GM18870 (cell line): ENCODE results near the gene KATNAL1.
"Not testable (repeated sequence)": the region's sequence is repeated elsewhere in the genome, so short reads cannot be mapped to it uniquely, and the experiment has no call there.

Source experiments
- ATAC-seq: cut with Tn5 transposase; IDR thresholded peaks from one replicate; pipeline ENCODE4 v1.9.1; 2021; ENCODE audit warnings: moderate library complexity; ENCODE audit not compliant: unreplicated experiment

The KATNAL1 gene

GRCh38 chr13:30295116-30295515, 12.2 kb downstream of the KATNAL1 start:
- ATAC-seq: no peak

- ATAC-seq: no peak
Observed at GRCh38 chr13:30294004-30294403, 13.3 kb downstream of the KATNAL1 start.

- ATAC-seq: no peak
Observed at GRCh38 chr13:30292325-30292724, 15.0 kb downstream of the KATNAL1 start.

- ATAC-seq: no peak
Observed at GRCh38 chr13:30290812-30291436, 16.4 kb downstream of the KATNAL1 start.

- no peak for ATAC-seq
Observed at GRCh38 chr13:30289533-30289932, 17.8 kb downstream of the KATNAL1 start.

GRCh38 chr13:30286059-30286458, 21.3 kb downstream of the KATNAL1 start:
- not testable (repeated sequence) for ATAC-seq

GRCh38 chr13:30276178-30276577, 31.2 kb downstream of the KATNAL1 start:
- ATAC-seq: no peak

GRCh38 chr13:30274083-30274482, 33.3 kb downstream of the KATNAL1 start:
- ATAC-seq: no peak

GRCh38 chr13:30270035-30270434, 37.3 kb downstream of the KATNAL1 start:
- not testable (repeated sequence) for ATAC-seq

- ATAC-seq: no peak
Observed at GRCh38 chr13:30268673-30269072, 38.7 kb downstream of the KATNAL1 start.

GRCh38 chr13:30266756-30267155, 40.6 kb downstream of the KATNAL1 start:
- ATAC-seq: no peak

GRCh38 chr13:30259149-30259733, 48.1 kb downstream of the KATNAL1 start:
- ATAC-seq: not testable (repeated sequence)

- ATAC-seq: no peak
Observed at GRCh38 chr13:30257468-30258099, 49.8 kb downstream of the KATNAL1 start.

GRCh38 chr13:30256713-30257467, 50.5 kb downstream of the KATNAL1 start:
- no peak for ATAC-seq

GRCh38 chr13:30255696-30256095, 51.7 kb downstream of the KATNAL1 start:
- ATAC-seq: no peak

GRCh38 chr13:30253830-30254229, 53.5 kb downstream of the KATNAL1 start:
- no peak for ATAC-seq

GRCh38 chr13:30247406-30247805, 59.9 kb downstream of the KATNAL1 start:
- ATAC-seq: no peak

- peak; percentile 86 for ATAC-seq
Observed at GRCh38 chr13:30241532-30241931, 65.8 kb downstream of the KATNAL1 start.

- ATAC-seq: peak; percentile 59
Observed at GRCh38 chr13:30240608-30241007, 66.7 kb downstream of the KATNAL1 start.

GRCh38 chr13:30235216-30235615, 72.1 kb downstream of the KATNAL1 start:
- ATAC-seq: no peak

- no peak for ATAC-seq
Observed at GRCh38 chr13:30234619-30235162, 72.7 kb downstream of the KATNAL1 start.
